Effector CD4-positive, alpha-beta T cell (primary cell): Measurements from ENCODE around the gene SST. TPM values are rescaled to one million over a fixed set of nuclear protein-coding genes. Genes with fewer than 3 reads are reported as not detected.

Source experiments
- DNase-seq: peaks from one replicate; pipeline ENCODE4 v3.0.0-alpha.2; 2020
- total RNA-seq: gene quantifications from one replicate; lab custom pipeline; 2026; lab: John Stamatoyannopoulos, UW

SST gene
- total RNA-seq, result not detected

DNA sequence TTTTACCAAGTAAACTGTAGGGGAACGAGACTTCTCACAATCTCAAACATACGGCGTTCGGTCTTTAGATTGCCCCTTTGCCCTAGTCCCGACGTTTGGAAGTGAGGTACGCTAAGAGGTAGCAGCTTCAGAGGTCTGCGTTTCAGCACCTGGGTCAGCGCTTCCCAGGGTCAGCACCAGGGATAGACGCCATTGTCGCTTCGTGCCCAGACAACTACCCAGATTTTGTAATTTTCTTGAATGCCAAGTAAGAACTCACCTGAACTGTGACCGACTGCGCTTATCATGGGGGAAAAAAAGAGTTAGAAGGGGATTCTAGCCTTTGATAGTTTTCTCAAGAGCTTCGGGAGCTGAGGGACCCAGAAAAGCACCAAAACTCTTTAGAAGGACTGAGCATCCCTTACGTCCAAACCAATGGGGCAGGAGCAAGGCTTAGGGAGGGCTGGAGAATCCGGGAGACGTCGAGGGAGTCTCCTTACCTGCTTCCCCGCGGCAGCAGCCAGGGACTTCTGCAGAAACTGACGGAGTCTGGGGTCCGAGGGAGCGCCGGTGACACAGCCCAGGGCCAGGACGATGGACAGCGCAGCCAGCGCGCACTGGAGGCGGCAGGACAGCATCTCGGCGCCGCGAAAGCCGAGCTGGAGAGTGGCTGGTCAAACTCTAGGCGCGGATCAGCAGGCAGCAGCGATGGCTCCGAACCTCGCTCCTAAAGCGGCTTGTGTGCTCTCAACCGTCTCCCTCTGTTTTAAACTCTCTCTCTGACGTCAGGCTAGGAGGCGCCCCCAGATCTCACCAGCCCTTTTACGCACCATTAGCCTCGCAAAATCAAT is at the start of gene SST:
Gene SST (minus strand): TSS at position 720 of the 830 bp plus-strand sequence. CDS start 103 bp downstream, at position 617.
- no peak for DNase-seq

- no peak for DNase-seq
These were observed 49.6 kb upstream of the SST start for GRCh38 chr3:187719628-187720336.

DNA sequence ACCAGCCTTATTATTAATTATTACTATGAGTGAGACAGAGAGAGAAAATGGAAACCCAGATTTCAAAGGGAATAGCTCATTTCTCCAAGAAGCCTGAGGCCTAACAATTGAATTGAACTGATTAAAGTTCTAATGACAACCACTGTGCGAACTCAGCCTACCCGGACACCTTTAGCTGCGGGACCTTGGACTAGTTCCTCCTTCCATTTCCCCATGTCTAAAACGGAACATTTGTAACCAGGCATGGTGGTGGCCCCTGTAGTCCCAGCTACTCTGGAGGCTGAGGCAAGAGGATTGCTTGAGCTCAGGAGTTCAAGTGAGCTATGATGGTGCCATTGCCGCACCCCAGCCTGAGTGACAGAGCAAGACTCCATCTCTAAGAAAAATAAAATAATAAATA is 48.6 kb upstream of the SST start:
- no peak for DNase-seq

DNA sequence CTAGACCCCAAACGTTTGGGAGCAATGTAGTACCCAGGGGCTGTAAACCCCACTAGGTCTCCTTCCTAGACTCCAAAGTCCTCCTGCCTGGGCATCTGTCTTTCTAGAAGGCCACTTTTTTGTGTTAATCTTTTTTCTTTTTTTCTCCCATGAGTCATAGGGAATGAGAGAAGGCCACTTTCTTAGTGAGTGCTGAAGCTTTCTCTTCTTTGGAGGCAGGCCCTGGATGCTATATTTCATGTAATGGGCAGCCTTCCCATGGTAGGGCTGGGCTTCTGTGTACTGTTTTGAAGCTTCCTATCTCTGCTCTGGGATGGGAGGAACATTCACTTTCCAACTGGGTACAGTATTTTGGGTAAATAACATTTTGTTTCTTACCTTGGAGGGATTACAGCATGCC is 47.4 kb upstream of the SST start:
- DNase-seq, result no peak

DNA sequence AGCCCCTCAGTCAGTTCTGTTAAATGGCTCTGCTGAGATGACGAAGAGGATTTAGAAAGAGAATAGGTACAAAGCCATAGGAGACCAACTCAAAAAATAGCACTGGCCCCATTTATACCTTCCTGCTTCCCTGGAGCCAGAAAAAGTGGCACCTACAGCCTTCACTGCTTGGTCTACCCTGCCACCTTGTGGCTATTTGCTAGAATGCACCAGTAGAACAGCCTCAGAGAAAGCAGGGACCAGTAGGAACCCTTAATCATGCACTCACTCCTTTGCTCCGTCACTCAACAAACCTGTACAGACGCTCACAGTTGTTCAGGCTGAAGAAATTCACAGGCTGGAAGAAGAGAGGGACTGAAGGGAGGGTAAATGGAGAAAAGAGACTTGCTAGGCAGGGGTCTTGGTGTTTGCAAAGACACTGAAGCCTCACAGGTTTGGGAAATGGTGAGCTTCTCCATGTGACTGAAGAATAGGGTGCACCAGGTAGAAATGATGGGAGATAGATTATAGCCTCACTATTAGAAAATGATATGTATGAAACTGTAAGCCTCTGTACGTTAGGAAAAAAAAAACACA is 44.3 kb upstream of the SST start:
- peak; percentile 55 for DNase-seq

DNA sequence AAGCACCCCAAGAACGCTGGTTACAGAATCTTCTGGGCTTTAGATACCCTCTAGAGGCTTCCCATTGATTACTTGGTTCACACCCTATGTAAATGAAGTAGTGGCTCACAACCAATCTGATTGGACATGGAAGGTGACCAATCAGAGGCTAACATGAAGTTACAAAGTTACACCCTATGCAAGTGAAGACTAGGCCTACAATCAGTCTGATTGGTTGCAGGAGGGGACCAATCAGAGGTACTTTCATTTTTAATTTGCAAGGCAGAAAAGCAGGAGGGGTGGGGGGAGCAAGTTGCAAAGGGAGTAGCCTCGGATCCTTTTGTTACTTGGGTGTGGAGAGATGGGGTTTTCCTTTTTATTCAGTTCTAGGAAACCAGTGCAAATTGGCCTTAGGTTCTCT is 43.3 kb upstream of the SST start:
- no peak for DNase-seq

GRCh38 chr3:187709155-187709554 is 39.0 kb upstream of the SST start:
- DNase-seq, result no peak

DNA sequence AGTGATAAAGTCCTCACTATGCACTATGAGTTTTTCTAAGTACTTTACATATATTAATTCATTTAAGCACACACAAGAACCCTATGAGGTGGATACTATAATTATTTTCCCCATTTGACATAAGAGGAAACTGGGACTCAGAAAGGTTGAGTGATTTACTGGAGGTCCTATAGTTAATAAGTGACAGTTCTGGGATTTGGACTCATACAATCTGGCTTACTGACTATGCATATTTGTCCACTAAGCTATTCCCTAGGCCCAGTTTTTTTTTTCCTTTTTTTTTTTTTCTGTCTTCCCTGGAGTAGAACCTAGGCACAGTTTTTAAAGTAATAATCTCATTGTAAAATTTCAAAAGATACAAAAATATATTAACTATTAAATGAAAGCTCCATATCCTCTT is 38.5 kb upstream of the SST start:
- DNase-seq, result no peak

DNA sequence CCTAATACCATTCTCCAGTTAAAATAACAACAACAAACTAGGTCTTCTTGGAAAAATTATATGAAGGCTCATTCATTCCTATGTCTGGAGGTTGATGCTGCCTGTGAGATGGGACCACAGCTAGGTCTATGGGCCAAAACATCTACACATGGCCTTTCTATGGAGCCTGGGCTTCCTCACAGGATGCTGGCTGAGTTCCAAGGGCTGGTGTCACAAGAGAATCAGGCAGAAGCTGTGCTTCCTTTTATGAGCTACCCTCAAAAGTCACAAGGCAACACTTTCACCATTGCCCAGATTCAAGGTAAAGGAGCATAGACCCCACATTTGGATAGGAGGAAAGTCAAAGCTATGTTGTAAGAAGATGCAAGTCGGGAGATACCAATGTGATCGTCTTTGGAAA is 36.8 kb upstream of the SST start:
- no peak for DNase-seq

GRCh38 chr3:187705164-187705563 is 35.0 kb upstream of the SST start:
- no peak for DNase-seq

GRCh38 chr3:187702507-187703033 is 32.4 kb upstream of the SST start, which contains the start of gene RTP2:
RTP2 (minus strand) TSS chr3:187702557; CDS start chr3:187702128, 429 bp downstream.
- no peak for DNase-seq

- DNase-seq, result no peak
These were observed 30.1 kb upstream of the SST start for GRCh38 chr3:187700249-187700648.

DNA sequence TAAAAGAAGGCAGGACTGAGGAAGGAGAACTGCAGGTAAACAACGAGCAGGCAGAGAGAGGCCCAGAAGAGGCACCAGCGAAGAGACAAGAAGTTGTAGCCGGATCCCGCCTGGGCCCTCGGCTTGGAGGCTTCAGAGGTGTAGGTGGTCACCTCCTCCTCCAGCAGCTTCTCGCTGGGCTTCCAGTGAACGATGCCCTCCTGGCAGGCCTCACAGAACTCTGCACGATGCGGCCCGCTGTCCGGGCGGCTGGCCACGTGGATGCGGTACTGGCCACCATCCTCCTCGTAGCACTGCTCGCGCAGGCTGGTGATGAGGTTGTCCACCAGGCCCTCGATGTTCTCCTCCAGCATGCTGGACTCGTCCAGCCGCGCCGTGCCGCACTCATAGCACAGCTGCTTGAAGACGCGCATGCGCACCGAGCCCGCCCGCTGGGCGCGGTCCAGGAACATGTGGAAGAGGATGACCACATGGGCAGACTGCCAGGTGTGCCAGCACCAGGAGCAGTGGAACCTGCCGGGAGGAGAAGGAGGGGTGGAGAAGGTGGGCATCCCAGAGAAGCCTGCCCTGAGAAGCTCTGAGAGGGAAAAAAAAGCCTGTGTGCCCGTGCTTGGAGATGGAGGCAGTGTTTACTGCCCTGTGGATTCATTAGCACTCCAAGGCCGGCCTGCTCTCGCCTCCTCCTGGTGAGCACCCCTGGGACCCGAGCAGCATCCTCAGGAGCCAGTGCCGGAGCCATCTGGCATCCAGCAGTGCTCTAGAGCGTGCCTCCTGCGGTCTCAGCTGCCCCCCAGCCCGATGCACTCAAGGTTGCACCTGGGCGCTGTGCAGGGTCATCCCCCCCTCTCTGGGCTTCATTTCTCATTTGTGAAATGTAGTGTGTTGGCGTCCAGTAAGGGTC is 28.6 kb upstream of the SST start:
- no peak for DNase-seq

GRCh38 chr3:187696021-187696420 is 25.8 kb upstream of the SST start:
- DNase-seq, result no peak

DNA sequence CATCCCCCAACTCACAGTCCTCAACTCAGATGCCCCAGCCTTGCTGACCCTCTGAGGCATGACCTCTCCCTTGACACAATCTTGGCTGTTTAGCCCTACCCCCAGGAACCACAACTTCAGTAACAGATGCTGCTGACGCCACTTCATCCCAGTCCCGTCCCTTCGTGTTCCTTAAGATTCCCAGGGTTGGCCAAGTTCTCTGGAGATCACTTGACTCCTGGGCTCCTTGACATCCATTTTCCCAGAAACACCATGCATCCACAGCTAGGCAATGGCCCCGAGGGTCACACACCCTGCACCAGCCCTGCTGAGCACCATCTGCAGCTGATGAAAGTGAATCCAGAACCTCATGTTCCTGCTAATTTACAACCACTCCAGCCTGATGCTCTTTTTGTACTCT is 25.3 kb upstream of the SST start:
- no peak for DNase-seq

DNA sequence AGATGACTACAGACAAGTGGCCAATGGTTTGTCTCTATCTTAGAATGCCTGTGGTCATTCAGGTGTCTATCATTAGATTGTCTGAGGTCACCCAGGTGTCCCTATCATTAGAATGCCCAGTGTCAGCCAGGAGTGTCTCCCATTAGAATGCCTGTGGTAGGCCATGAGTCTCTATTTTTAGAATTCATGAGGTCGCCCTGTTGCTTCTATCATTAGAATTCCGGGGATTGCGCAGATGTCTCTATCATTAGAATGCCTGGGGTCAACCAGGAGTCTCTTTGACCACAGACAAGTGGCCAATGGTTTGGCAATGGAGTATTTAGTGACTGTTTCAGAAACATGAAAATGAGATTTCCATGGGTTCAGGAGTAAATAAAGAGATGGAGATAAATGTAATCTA is 24.6 kb upstream of the SST start:
- DNase-seq, result no peak

- no peak for DNase-seq
These were observed 23.2 kb upstream of the SST start for GRCh38 chr3:187693431-187693830.

- DNase-seq, result no peak
These were observed 19.8 kb upstream of the SST start for GRCh38 chr3:187689984-187690383.

DNA sequence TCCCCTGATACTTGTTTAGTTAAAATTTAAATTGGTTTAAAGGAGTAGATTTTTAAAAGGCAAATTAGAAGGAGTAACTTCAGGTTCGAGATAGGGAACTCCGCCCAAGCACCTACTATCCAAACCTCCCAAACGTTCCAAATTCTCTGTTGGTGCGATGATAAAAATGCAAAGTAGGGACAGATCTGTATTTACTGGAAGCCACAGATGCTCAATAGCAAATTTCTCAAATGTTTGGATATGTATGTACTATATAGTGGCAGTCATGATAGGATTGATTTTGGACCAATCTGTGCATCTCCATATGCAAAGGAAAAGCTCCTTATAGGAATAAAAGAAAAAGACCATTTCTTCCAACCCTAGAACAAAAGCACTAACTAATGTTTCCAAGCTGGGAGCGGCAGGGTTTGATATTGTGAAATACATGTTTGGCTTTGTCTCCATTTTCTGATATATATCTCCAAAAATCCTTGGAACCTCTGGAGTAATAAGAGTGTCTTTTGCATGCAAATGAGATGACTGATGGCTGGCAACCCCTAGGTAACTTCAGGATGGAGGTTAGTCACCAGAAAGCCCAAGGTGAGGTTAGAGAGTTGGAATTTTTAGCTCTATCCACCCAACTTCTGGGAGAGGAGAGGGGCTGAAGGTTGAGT is 16.6 kb upstream of the SST start:
- no peak for DNase-seq

DNA sequence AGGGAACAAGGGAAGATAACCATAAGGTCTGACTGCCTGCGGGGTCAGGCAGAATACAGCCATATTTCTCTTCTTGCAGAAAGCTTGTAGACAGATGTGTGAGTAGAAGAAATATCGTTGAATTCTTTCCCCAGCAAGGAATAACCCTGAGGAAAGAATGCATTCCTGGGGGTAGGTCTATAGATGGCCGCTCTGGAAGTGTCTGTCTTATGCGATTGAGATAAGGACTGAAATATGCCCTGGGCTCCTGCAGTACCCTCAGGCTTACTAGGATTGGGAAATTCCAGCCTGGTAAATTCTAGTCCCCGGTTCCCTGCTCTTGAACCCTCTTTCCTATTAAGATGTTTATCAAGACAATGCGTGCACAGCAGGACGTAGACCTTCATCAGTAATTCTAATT is 15.8 kb upstream of the SST start:
- no peak for DNase-seq

GRCh38 chr3:187684880-187685279 is 14.7 kb upstream of the SST start:
- DNase-seq, result no peak

- DNase-seq, result no peak
These were observed 14.2 kb upstream of the SST start for GRCh38 chr3:187684444-187684843.
